ENCODE measurements around the gene RAPH1. TPM values are rescaled to one million over a fixed set of nuclear protein-coding genes. Genes with fewer than 3 reads are reported as not detected.

RAPH1 gene
- total and polyA plus RNA-seq, 2 experiments from 2014 or later: 5.0 to 36.2 TPM

- H3K79me2 ChIP-seq (replicated peaks; ENCODE audit: insufficient read depth): peaks cover 89% of the 10 kb centered on the region
Measured at GRCh38 chr2:203501873-203502272, 33.2 kb downstream of the RAPH1 start.

GRCh38 chr2:203500951-203501350, 34.1 kb downstream of the RAPH1 start:
- peaks cover 22% of the 10 kb centered on the region for H3K9me3 Mint-ChIP-seq
- peaks cover 36% of the 10 kb centered on the region for H3K36me3 Mint-ChIP-seq (ENCODE audit: low read depth)
- Histone ChIP-seq H3K27ac (ENCODE audit: low read depth) (no peak overlapping the region), H3F3A (replicated peaks; ENCODE audit: low read depth) (no peaks in the 10 kb centered on the region), H3K4me3 (no peak overlapping the region), H4K20me1 (replicated peaks; ENCODE audit: insufficient read depth) (no peaks in the 10 kb centered on the region), H3K4me2 (no peak overlapping the region), H3K27me3 (ENCODE audit: insufficient read depth) (no peaks in the 10 kb centered on the region), H3K9me2 (ENCODE audit: insufficient read depth) (no peaks in the 10 kb centered on the region), H3K4me1 (ENCODE audit: insufficient read depth) (no peaks in the 10 kb centered on the region), H2AFZ (no peak overlapping the region), H3K79me2 (replicated peaks; ENCODE audit: insufficient read depth) (peaks cover 92% of the 10 kb centered on the region), H3K36me3 (ENCODE audit: insufficient read depth) (peaks cover 7% of the 10 kb centered on the region)
- ATAC-seq (no peak), DNase-seq (ENCODE audit: low spot score) (no peak)
- H3K27me3 Mint-ChIP-seq (ENCODE audit: insufficient read depth, low read depth, poor library complexity): peaks cover 2% of the 10 kb centered on the region
- no peak overlapping the region for H3K4me3 Mint-ChIP-seq
- TF ChIP-seq POLR2AphosphoS5 (IDR thresholded peaks at IDR 0.05; ENCODE audit: low read depth): no peak
- TF ChIP-seq NANOG (IDR thresholded peaks at IDR 0.05; ENCODE audit: borderline replicate concordance): no peak
- TF ChIP-seq STAT1 (IDR thresholded peaks at IDR 0.05; ENCODE audit: unreplicated experiment): no peak
- TF ChIP-seq JUNB (IDR thresholded peaks at IDR 0.05; ENCODE audit: unreplicated experiment): no peak
- H3K27ac Mint-ChIP-seq: no peak overlapping the region; the same call in 1 of the 2 replicates
- H3K4me1 Mint-ChIP-seq: no peaks in the 10 kb centered on the region

More at GRCh38 chr2:203501873-203502272, 33.2 kb downstream of the RAPH1 start:
- H3K27ac Mint-ChIP-seq: no peak overlapping the region
- Histone ChIP-seq H2AFZ (no peak overlapping the region), H3K36me3 (ENCODE audit: insufficient read depth) (peaks cover 7% of the 10 kb centered on the region), H3F3A (replicated peaks; ENCODE audit: low read depth) (no peaks in the 10 kb centered on the region), H3K9me2 (ENCODE audit: insufficient read depth) (no peaks in the 10 kb centered on the region), H3K4me3 (no peak overlapping the region), H3K4me1 (ENCODE audit: insufficient read depth) (no peaks in the 10 kb centered on the region), H3K27me3 (ENCODE audit: insufficient read depth) (no peaks in the 10 kb centered on the region), H3K27ac (ENCODE audit: low read depth) (no peak overlapping the region), H4K20me1 (replicated peaks; ENCODE audit: insufficient read depth) (no peaks in the 10 kb centered on the region), H3K4me2 (no peak overlapping the region)
- peaks cover 40% of the 10 kb centered on the region for H3K36me3 Mint-ChIP-seq (ENCODE audit: low read depth)
- H3K4me1 Mint-ChIP-seq: no peaks in the 10 kb centered on the region
- peaks cover 25% of the 10 kb centered on the region for H3K9me3 Mint-ChIP-seq
- ATAC-seq: no peak
- H3K27me3 Mint-ChIP-seq (ENCODE audit: insufficient read depth, low read depth, poor library complexity): peaks cover 2% of the 10 kb centered on the region
- no peak overlapping the region for H3K4me3 Mint-ChIP-seq
- no peak for DNase-seq (ENCODE audit: low spot score)
- TF ChIP-seq ZNF331 (CRISPR knock-in tag; IDR thresholded peaks at IDR 0.05; ENCODE audit: low read depth) (no peak), STAT1 (IDR thresholded peaks at IDR 0.05; ENCODE audit: unreplicated experiment) (no peak), JUNB (IDR thresholded peaks at IDR 0.05; ENCODE audit: unreplicated experiment) (no peak), ZNF114 (CRISPR knock-in tag; IDR thresholded peaks at IDR 0.05) (no peak), CREB1 (CRISPR knock-in tag; IDR thresholded peaks at IDR 0.05; ENCODE audit: low read depth) (no peak), POLR2AphosphoS5 (IDR thresholded peaks at IDR 0.05; ENCODE audit: low read depth) (no peak), EZH2 (IDR thresholded peaks at IDR 0.05; ENCODE audit: low read depth, unreplicated experiment) (no peak), NANOG (IDR thresholded peaks at IDR 0.05; ENCODE audit: borderline replicate concordance) (no peak)
- TF ChIP-seq, protein P1, sequence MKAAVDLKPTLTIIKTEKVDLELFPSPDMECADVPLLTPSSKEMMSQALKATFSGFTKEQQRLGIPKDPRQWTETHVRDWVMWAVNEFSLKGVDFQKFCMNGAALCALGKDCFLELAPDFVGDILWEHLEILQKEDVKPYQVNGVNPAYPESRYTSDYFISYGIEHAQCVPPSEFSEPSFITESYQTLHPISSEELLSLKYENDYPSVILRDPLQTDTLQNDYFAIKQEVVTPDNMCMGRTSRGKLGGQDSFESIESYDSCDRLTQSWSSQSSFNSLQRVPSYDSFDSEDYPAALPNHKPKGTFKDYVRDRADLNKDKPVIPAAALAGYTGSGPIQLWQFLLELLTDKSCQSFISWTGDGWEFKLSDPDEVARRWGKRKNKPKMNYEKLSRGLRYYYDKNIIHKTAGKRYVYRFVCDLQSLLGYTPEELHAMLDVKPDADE (IDR thresholded peaks at IDR 0.05): no peak

- H3K36me3 Mint-ChIP-seq (ENCODE audit: low read depth): peaks cover 32% of the 10 kb centered on the region
- Histone ChIP-seq H3K36me3 (ENCODE audit: insufficient read depth) (peaks cover 5% of the 10 kb centered on the region), H3K27ac (ENCODE audit: low read depth) (no peak overlapping the region), H4K20me1 (replicated peaks; ENCODE audit: insufficient read depth) (no peaks in the 10 kb centered on the region), H2AFZ (no peak overlapping the region), H3F3A (replicated peaks; ENCODE audit: low read depth) (no peaks in the 10 kb centered on the region), H3K9me2 (ENCODE audit: insufficient read depth) (no peaks in the 10 kb centered on the region), H3K79me2 (replicated peaks; ENCODE audit: insufficient read depth) (peaks cover 90% of the 10 kb centered on the region), H3K4me1 (ENCODE audit: insufficient read depth) (no peaks in the 10 kb centered on the region), H3K27me3 (ENCODE audit: insufficient read depth) (no peaks in the 10 kb centered on the region), H3K4me2 (no peak overlapping the region), H3K4me3 (no peak overlapping the region)
- H3K27me3 Mint-ChIP-seq (ENCODE audit: insufficient read depth, low read depth, poor library complexity): peaks cover 2% of the 10 kb centered on the region
- no peak for TF ChIP-seq POLR2AphosphoS5 (IDR thresholded peaks at IDR 0.05; ENCODE audit: low read depth)
- TF ChIP-seq NANOG (IDR thresholded peaks at IDR 0.05; ENCODE audit: borderline replicate concordance): no peak
- no peak overlapping the region for H3K4me3 Mint-ChIP-seq
- DNase-seq (ENCODE audit: low spot score): no peak
- no peaks in the 10 kb centered on the region for H3K4me1 Mint-ChIP-seq
- H3K9me3 Mint-ChIP-seq: peaks cover 17% of the 10 kb centered on the region
- no peak for ATAC-seq
- no peak overlapping the region for H3K27ac Mint-ChIP-seq
Measured at GRCh38 chr2:203500297-203500696, 34.8 kb downstream of the RAPH1 start.

All from GM23338 (cell line).